HG03571 (cell line): ENCODE measurements around the gene EPHB1.
"Not testable (repeated sequence)": the region's sequence is repeated elsewhere in the genome, so short reads cannot be mapped to it uniquely, and the experiment has no call there.

Experiments used
- ATAC-seq: cut with Tn5 transposase; IDR thresholded peaks from one replicate; pipeline ENCODE4 v1.9.1; 2021; ENCODE audit not compliant: unreplicated experiment

The EPHB1 gene

GRCh38 chr3:134776518-134776917, 18.5 kb upstream of the EPHB1 start:
- ATAC-seq = no peak

- no peak for ATAC-seq
Measured at GRCh38 chr3:134777341-134777740, 17.7 kb upstream of the EPHB1 start.

GRCh38 chr3:134788283-134788682, 6.8 kb upstream of the EPHB1 start:
- not testable (repeated sequence) for ATAC-seq

- no peak for ATAC-seq
Measured at GRCh38 chr3:134790065-134790464, 5.0 kb upstream of the EPHB1 start.

- no peak for ATAC-seq
Measured at GRCh38 chr3:134791992-134792391, 3.1 kb upstream of the EPHB1 start.

- ATAC-seq = no peak
Measured at GRCh38 chr3:134792700-134793099, 2.4 kb upstream of the EPHB1 start.

- ATAC-seq = no peak
Measured at GRCh38 chr3:134793562-134793961, 1.5 kb upstream of the EPHB1 start.

- ATAC-seq = no peak
Measured at GRCh38 chr3:134794323-134794722, 737 bp upstream of the EPHB1 start.

GRCh38 chr3:134795746-134796280, 753 bp downstream of the EPHB1 start:
- peak; percentile 0 for ATAC-seq

- ATAC-seq = no peak
Measured at GRCh38 chr3:134796281-134797056, 1.4 kb downstream of the EPHB1 start.

GRCh38 chr3:134797057-134797740, 2.1 kb downstream of the EPHB1 start:
- ATAC-seq = no peak

GRCh38 chr3:134797741-134798451, 2.8 kb downstream of the EPHB1 start:
- no peak for ATAC-seq

GRCh38 chr3:134798681-134799311, 3.7 kb downstream of the EPHB1 start:
- no peak for ATAC-seq

- no peak for ATAC-seq
Measured at GRCh38 chr3:134799393-134799792, 4.3 kb downstream of the EPHB1 start.

GRCh38 chr3:134801204-134801958, 6.3 kb downstream of the EPHB1 start:
- ATAC-seq = no peak

GRCh38 chr3:134802428-134803050, 7.5 kb downstream of the EPHB1 start:
- ATAC-seq = no peak

- peak; percentile 71 for ATAC-seq
Measured at GRCh38 chr3:134803051-134803505, 8.0 kb downstream of the EPHB1 start.

GRCh38 chr3:134803652-134804051, 8.6 kb downstream of the EPHB1 start:
- no peak for ATAC-seq

- ATAC-seq = no peak
Measured at GRCh38 chr3:134804508-134805480, 9.7 kb downstream of the EPHB1 start.
